ENCODE data around the gene MYO5B.
A peak's percentile ranks its signal among the peaks of the same experiment; 100 is the strongest.
"Not testable (repeated sequence)": the region's sequence is repeated elsewhere in the genome, so short reads cannot be mapped to it uniquely, and the experiment has no call there.

Gene MYO5B

DNA sequence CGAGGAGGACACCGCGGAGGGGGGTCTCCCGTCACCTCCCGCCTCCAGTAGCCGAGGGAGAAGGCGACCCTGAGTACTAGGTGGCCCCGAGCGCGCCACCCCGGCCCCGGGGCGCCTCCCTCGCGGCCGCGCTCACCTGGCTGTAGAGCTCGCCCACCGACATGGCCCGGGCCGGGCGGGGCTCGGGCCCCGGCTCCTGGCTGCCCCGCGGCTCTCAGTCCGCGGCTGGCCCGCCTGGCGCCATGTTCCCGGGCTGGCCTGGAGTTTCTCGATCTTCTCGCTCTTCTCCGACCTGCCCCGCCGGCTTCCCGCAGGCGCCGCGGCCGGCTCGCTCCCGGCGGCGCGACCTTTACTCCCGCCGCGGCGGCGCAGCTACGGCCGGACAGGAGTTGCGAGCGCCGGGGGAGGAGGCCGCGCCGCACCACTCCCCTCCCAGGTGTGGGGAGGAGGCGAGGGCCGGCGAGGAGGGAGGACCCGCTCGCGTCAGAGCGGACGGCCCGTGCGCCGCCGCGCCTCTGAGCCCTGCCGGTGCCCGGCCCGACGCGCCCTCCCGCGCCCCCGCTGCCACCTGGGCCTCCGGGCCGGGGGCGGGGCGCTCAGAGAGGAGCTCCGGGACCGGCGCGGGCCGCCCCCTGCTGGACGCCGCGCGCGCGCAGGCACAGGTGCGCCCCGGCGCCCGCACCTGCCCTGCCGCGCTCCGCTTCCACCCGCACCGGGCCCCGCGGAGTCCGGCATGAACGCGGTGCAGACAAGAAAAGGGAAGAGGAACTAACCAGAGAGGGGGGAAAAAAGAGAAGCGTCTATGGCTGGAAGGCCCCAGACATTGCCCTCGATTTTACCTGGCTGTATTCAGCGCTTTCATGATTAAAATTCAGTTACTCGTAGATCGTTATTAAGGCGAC is at the start of gene MYO5B:
Gene MYO5B, minus strand, starts transcription at position 517 of the 902 bp plus-strand sequence. Its CDS starts 354 bp downstream, at position 163.
- DNase-seq = peak in 1 of 2 experiments; percentile 2

DNA sequence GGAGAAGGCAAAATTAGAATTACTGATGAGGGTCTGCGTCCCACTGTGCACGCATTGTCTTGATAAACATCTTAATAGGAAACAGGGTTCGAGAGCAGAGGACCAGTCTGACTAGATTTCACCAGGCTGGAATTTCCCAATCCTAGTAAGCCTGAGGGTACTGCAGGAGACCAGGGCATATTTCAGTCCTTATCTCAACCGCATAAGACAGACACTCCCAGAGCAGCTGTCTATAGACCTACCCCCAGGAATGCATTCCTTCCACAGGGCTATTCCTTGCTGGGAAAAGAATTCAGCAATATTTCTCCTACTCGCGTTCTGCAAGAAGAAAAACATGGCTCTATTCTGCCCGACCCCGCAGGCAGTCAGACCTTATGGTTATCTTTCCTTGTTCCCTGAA is 46.8 kb upstream of the MYO5B start:
- DNase-seq = not testable (repeated sequence)

DNA sequence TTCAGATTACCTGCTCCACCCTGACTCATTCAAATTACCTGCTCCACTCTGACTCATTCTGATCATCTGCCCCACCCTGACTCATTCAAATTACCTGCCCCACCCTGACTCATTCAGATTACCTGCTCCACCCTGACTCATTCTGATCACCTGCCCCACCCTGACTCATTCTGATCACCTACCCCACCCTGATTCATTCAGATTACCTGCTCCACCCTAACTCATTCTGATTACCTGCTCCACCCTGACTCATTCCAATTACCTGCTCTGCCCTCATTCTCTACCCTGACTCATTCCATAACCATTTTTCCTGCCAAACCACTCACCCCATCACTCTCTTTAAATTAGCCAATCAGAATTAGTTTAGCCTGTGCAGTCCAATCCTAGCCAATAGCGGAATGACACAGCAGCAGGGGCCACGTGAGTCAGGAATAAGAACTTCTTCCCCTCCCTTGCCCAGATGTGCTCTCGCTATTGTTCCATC is 45.2 kb upstream of the MYO5B start:
- DNase-seq = no peak

DNA sequence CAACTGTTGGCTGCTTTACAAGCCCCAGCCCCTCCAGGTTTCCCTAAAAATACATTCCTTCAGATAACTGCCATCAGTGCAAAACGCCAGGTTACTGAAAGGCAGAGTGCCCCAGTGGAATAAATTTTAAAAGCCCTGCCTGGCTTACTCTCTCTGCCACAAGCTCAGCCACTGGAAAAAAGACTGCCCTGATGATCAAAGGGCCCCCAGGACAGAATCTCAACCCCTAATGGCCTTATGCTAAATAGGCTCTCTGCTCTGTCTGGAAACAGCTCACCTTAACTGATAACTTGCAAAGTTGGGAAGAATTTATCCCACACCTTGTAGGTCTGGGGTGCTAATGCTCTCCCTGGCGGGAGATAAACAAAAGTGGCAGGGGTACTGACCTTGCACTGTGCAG is 37.5 kb upstream of the MYO5B start:
- no peak for DNase-seq

DNA sequence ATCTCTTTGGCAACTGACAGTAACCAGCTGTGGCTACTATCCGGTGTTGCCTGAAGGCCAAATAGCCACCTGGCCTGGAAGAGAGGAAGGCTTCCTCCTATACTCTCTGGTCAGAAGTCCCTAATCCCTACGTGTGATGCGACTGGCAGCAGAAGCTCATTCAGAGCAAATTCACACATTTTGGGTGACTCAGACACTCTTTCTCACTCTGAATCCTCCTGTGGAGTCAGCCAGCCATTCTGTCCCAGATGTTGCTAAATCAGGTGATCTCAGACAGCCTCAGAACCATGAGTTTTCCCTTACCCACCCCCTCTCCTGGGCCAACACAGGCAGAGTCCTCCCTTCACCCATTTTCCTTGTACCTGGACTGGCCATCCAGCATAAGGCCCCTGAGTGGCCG is 36.7 kb upstream of the MYO5B start:
- DNase-seq = no peak

DNA sequence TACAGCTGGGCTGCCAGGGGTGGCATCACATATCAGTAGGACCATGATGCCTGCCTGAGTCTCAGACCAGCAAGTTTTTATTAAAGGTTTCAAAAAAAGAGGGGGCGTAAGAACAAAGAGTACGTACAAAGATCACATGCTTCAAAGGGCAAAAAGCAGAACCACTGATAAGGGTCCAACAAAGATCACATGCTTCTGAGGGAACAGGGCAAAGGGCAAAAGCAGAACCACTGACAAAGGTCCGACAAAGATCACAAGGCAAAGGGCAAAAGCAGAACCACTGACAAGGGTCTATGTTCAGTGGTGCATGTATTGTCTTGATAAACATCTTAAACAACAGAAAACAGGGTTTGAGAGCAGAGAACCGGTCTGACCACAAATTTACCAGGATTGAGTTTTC is 25.3 kb upstream of the MYO5B start:
- not testable (repeated sequence) for DNase-seq

DNA sequence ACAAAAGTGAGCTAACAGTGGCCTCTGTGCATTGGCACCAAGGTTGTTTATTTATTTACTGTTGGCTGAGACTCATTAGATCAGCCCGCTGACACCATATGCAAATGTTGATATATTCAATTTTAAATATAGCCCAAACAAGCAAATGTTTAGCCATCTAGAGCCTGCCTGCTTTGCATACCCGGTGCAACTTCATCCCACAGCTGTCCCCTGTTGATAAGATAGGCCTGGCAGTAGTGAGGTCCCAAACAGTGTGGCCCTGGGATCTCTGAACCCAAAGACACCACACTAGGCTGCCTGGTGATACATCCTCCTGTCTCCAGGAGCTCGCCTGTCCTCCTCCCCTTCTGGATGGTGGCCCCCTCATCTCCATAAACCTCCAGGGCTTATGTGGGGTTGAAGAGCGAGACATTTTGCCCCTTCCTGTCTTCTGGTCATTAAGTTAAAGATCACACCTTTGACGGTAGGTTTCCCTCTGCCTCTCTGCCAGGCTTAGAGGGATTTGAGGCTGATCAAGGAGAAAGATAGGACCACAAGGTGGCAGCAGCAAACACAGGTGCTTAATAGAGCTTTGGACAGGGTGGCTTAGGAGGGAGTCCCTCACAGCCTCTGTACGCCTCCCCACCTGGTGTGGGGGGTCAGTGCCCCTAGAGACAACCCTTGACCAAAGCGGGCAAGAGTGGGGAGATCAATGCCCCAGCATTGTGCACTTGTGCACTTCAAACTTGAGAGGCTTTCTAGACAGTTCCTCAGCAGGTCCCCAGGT is 23.7 kb upstream of the MYO5B start:
- peak in 1 of 2 experiments; percentile 32 for DNase-seq

DNA sequence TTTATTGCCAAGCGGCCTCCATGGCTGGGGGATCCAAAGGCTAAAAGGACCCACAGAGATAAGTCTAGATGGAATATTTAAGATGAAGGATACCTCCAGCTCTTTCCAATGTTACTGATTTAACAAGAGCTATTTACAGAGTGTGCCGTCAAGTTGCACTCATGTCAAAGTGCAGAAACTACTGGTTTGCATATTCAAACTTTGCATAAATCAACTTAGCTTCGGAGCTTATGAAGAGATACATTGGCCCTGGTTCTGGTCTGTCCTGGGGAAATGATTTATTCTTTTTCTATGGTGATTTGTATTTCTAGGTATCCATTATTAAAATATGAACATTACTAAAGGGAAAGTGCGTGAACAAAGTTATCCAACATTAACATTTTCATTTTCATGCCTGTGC is 14.4 kb upstream of the MYO5B start:
- DNase-seq = no peak

DNA sequence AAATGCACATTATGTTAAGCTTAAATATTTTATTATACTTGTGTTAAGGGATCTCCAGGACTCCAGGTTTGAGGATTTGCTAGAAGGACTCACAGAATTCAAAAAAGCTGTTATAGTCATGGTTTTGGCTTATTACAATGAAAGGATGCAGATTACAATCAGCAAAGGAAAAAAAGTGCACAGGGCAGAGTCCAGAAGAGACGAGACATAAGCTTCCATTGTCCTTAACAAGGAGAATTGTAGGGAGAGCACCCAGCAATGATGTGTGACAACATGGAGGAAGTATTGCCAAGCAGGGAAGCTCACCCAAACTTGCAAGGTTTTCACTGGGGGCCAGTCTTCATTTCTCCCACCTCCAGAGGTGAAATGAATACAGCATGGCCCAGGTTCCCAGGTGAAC is 12.8 kb upstream of the MYO5B start:
- DNase-seq = no peak

DNA sequence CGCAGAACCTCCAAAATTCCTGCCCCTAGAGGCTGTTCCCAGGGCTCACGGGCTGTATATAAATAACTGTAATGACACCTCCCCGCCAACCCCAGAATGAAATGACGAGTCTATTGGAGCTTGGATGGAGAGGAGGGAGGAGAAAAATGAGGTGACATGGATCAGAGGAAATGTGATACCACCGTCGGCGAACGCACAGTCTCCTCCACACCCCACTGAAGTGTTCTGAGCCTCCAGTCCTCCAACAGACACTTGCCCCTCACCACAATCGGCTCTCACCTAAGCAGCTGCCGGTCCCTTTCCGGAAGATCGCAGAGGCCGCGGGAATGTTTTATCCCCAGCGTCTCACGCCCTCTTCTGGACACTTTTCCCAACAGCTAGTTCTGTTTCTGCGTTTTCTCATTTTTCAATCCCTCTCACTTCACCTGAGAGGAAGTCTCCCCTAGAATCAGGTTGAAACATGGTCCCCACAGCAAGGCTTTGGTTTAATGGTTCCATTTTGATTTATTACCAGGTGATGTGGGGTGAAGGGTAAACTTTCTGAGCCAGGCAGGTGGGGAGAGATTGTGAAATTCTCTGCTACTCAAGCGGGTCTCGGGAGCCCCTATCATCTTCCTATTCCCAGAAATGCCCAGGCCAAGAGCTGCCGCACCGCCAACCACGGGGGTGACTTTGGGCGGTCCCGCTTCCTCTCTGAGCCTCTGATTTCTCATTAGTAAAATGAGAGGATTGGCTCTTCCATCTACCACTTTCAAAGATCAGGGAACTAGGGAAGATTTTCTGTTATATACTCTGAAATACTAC is 9.1 kb upstream of the MYO5B start:
- DNase-seq = peak; percentile 7 to 55

DNA sequence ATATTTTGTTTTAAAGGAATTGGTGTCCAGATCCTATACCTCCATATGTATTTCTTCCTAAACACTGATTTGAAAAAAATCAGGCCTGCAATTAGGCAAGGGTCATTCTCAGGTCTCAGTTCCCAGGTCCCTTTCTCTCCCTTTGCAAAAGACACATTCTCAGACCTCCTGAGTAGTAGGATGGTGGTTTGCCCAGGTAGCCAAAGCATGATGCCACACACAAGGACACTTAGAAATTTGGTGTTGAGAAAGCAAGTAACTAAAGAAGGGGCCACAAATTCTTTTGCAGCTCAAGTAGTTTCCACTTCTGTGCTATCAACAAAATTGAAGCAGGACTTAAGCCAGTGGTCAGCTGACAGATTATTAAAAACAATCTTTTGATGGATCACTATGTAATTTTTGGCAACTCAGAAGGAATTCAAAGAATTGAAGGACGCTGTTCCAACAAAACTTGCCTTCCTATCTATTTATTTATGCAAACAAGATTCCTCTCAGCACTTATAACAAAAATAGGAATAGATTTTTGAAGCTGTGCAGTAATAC is 6.6 kb upstream of the MYO5B start:
- no peak for DNase-seq

DNA sequence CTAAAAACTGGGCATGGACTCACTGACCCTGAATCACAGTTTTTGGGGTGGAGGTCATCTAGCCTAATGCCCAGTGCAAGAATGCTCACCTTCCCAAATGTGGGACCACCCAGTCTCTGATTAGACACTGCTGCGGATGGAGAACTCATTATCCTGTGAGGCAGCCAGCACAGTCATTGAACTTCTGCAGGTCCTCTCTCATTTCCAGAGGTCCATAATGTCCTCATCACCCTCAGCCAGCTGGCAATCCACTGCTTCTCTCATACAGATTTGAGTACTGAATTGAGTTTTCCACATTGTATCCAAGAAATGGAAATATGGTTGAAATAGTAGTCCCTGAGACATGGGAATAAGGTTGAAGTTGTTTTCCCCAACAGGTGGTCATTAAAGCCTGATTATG is 5.0 kb upstream of the MYO5B start:
- no peak for DNase-seq

DNA sequence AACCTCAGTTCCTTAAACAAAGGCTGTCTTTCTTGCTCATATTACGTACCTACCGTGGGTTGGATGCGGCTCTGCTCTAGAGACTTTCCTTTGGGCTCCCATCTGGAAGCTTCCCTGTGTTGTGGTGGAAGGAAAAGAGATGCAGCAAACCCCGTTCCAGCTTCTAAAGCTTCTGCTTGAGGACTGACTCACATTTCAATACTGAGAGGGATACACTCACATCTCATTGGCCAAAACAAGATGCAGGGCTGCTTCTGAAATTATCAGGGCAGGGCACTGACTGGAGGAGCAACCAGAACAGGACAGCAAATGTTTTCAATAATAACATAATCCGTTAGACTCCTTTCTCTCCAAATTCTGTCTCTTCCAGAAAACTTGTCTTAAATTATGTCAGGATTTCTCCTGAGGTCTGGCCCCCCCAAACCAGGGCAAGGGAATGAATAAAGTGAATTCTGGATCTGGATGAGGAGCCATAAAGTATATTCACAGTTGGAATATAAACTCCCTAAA is 4.5 kb upstream of the MYO5B start:
- no peak for DNase-seq

DNA sequence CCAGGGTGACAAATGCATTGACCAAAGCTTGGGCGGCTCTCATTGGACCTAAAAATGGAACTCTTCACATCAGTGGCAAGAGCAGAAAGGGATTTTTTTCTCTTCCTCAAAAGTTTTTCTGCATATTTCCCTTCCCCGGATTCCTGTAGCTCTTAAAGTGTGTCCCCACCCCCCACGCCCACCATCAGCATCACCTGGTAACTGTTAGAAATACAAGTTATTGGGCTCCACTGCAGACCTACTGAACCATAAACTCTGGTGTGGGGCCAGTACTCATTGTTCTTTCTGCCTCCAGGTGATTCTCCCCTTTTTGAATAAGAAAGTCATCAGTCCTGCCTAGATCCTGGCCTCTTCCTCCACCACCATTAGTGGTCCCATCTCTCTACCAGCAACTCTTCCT is 1.3 kb upstream of the MYO5B start:
- DNase-seq = no peak

DNA sequence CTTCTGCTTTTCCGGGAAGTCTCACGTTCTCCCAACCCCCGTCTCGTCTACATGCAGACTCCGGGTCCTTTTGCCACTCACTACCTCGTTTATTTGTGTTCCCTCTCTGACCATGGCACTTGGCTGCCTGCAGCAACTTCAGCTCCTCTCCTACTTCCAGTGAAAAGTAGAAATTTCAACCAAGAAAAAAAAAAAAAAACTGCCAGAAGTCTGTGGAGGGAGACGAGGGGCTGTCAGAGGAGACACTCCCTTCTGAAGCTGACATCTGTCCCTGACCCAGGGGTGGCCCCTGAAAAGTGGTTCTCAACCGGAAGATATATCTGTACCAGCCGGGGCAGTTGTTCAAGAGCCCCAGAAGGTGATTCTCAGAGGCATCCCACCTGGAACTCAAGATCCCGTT is 742 bp upstream of the MYO5B start:
- DNase-seq = no peak

DNA sequence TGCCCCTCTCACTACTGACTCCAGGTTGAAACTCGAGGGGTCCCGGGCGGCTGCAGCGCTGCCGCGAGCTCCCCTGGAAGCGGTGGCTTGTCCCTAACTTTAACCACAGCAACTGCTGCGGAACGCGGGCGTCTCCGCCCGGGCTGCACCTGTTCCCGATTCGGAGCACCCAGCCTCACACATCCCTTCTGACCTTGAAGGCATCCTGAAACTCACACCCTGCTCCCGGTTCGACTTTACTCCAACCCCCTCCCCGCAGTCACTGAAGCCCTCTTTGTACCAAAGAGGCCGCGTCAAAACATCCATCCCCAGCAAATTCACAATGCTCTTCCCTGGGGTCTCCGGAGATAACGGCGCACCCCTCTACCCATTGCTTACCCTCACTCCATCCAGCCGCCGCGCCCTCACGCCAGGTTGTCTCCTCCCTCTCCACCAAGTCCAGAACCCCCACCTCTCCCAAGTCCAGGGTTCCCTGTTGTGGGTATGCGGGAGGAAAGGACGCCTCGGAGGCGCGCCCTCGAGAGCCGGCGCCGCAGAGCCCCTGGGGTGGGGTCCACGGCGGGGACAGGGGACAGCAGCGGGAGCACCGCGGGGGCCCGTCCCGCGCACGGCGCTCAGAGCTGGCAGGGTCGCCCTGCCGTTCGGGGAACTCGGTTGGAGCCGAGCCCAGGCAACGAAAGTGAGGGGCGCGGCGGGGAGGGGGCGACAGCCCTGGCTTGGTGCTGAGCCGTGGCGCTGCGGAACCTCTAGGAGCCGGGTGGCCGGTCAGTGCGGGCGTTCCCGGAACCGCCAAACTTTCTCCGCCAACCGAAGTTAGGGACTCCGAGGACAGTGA is 934 bp downstream of the MYO5B start:
- DNase-seq = no peak

DNA sequence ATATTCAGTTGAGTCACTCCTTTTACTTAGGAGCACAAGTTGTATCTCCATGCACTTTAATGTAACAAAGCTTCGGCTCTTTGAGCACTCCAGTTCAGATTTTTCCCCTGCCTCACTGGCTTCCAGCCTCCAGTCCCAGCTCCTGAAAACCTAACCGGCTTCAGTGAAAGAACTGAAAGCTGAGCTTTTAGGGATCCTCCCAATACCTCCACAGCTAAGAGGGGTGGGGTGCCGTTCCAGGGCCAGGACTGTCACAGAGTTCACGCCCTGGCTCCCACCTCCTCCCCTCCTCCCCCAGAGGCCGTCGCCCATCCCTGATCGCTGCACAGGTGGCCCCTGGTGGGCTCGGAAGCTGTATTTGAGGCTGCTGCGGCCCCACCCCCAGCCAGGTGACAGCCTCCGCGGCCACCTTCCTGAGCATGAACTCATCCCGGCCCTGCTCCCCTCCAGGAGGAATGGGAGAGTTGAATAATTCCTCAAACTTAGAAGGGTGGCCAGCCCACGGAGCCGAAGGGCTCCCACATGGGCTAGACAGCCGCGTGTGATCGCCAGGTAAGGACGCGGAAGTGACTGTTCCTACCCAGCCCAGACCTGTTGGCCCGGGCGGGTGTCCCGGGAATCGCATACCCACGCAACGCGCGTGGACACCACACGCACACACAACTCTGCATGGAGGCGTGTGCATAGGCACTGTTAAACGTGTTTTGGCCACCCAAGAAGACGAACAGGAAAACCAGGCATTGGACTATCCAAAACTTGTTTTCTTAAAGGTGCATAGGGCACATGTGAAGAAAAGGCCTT is 1.8 kb downstream of the MYO5B start:
- no peak for DNase-seq

DNA sequence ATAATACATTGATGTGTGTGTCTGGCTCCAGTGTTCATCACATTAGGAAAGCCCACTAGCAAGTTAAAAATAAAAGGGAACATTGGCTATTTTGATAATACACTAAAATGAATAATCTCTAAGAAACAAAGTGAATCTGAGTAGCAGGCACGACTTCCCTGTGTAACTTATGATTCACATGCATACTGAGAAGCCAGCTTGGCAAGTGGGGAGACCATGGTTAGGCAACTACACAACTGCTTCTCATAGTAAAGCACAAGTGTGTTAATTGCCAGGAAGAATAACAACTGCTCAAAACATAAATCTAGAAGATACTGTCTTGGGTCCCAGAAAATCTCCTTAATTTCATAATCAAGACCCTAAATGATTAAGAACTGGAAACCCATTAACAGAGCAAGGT is 4.0 kb downstream of the MYO5B start:
- no peak for DNase-seq

DNA sequence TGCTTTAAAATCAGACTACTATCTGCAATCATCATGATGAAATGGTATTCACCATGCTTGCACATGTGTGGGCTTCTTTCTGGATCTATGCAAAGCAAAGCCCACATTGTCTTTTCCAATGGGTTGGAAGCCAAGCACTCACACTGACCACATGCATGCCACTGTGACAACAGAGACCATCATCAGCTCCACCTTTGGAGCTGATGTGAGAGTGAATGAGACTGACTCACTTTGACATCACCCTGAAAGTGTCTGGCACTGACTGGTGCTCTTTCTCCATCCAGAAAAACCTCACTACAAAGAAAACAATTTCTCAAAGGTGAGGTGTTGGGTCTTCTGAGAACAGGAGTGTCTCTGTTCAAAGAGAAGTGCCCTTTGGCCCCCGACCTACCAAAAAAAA is 4.7 kb downstream of the MYO5B start:
- DNase-seq = no peak

DNA sequence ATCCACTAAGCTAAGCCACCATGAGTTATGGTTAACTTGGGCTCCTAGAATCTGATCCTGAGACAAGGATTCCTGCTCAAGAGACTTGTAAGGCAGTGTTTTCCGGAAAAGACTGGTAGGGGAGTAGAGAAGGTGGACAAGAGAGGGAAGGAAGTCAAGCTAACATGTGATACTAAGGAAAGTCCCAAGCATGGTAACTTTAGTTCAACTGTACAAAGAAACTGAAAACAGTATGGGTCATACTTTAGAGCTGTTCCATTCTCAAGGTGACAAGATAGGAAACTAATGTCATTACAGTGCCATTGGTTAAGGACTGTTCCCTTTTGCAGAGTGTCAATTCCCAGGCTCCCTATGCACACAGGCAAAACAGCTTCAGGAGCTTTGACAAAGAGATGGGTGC is 5.8 kb downstream of the MYO5B start:
- no peak for DNase-seq

DNA sequence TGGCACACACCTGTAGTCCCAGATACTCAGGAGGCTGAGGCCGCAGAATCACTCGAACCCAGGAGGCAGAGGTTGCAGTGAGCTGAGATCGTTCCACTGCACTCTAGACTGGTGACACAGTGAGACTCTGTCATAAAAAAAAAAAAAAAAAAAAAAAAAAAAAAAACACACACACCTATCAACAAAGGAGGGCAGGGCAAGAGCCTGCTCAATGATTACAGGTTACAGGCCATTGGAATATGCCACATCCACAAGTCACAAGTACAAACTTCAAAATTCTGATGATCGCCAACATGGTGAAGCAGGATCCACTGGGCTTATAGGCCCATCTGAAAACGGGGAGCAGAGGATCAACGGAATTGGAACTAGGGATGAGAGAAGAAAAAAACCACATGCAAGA is 6.3 kb downstream of the MYO5B start:
- no peak for DNase-seq
